Tibial artery (tissue), 4 donors: ENCODE data around the gene IL17A.
"Not testable (repeated sequence)": the region's sequence is repeated elsewhere in the genome, so short reads cannot be mapped to it uniquely, and the experiment has no call there.

Experiments
- DNase-seq, 2 donors: peaks; one replicate each; pipeline ENCODE4 v3.0.0-alpha.2; 2019
- H3K27ac ChIP-seq, 2 donors: fragments of 200-600 bp; sonication (generic) in 1 of 2; 1 replicate in 1 of 2; 2 replicates in 1 of 2; pipeline ENCODE4 v1.5.1; 2018 to 2019; ENCODE audit warnings: mild to moderate bottlenecking in 1 of 2
- H3K27me3 ChIP-seq, 2 donors: fragments of 200-600 bp; sonication (generic) in 1 of 2; one replicate each; pipeline versions ENCODE4 v1.5.1 to v1.6.0; 2016 to 2019
- H3K36me3 ChIP-seq, 3 donors: fragments of 200-600 bp; sonication (generic) in 2 of 3; one replicate each; pipeline ENCODE4 v1.5.1; 2016 to 2019; ENCODE audit warnings: mild to moderate bottlenecking in 2 of 3
- H3K4me1 ChIP-seq, 4 donors: fragments of 200-600 bp; sonication (generic) in 2 of 4; 1 replicate in 3 of 4; 2 replicates in 1 of 4; pipeline ENCODE4 v1.5.1; 2016 to 2019
- H3K4me3 ChIP-seq, 2 donors: fragments of 200-600 bp; sonication (generic) in 1 of 2; 1 replicate in 1 of 2; 2 replicates in 1 of 2; pipeline ENCODE4 v1.5.1; 2018 to 2019; ENCODE audit warnings: mild to moderate bottlenecking in 2 of 2
- H3K9me3 ChIP-seq, 3 donors: fragments of 200-600 bp; sonication (generic) in 1 of 3; one replicate each; pipeline ENCODE4 v1.5.1; 2016 to 2019
- intact Hi-C: fragments of 100-400 bp; cut with DNase I; formaldehyde crosslinking; loops from one replicate; pipeline ENCODE4 v1.15.0; 2023; ENCODE audit warnings: low total_unique reads
- TF ChIP-seq, protein P1 (sequence below), 2 experiments: fragments of 200-600 bp in 1 of 2; fragments of 450-650 bp in 1 of 2; IDR thresholded peaks; one replicate each; pipeline ENCODE4 v1.5.1; 2017 to 2019; ENCODE audit warnings: antibody characterized with exemption in 2 of 2, mild to moderate bottlenecking in 1 of 2, moderate library complexity in 1 of 2

The IL17A gene

DNA sequence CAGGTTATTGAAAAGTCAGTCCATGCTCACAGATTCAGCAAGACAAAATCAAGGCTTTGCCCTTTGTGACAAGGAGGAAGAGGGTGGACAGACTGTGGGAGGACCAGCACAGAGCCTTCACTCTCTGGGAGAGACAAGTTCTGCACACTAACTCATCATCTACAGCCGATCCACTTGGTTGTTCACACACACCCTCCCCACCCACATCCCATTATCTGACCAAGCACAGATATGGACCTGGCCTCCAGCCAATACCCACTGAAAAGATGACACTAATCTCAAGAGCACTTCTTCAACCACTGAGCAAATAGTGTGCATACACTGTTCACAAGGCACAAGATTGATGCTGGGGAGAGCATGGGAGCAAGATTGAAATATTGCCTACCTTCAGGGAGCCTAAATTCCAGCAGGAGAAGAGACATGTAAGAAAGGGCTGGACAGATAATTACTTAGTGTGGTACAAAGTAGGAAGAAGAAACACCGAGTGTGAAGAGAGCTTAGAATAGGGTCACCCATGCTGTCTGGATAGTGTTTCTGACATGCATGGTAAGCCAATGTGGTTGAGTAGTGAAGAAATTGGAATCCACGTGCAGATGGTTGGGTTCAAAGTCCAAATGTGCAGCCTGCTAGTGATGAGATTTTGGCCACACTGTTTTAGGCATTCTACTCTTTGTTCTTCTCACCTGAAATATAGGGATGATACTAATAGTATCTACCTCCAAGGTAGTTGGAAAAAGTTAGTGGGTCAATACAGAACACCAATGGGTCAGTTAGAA lies 21.7 kb upstream of the IL17A start:
- Histone ChIP-seq H3K27ac (no peak overlapping the region), H3K4me3 (no peak overlapping the region), H3K4me1 (no peaks in the 10 kb centered on the region), H3K36me3 (no peaks in the 10 kb centered on the region), H3K27me3 (no peaks in the 10 kb centered on the region), H3K9me3 (peaks cover 0 to 3% (median 0%) of the 10 kb centered on the region in 3 donors)
- intact Hi-C loops, result no loop called here
- DNase-seq, result no peak
- TF ChIP-seq, protein P1, sequence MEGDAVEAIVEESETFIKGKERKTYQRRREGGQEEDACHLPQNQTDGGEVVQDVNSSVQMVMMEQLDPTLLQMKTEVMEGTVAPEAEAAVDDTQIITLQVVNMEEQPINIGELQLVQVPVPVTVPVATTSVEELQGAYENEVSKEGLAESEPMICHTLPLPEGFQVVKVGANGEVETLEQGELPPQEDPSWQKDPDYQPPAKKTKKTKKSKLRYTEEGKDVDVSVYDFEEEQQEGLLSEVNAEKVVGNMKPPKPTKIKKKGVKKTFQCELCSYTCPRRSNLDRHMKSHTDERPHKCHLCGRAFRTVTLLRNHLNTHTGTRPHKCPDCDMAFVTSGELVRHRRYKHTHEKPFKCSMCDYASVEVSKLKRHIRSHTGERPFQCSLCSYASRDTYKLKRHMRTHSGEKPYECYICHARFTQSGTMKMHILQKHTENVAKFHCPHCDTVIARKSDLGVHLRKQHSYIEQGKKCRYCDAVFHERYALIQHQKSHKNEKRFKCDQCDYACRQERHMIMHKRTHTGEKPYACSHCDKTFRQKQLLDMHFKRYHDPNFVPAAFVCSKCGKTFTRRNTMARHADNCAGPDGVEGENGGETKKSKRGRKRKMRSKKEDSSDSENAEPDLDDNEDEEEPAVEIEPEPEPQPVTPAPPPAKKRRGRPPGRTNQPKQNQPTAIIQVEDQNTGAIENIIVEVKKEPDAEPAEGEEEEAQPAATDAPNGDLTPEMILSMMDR (IDR thresholded peaks at IDR 0.05), result no peak

DNA sequence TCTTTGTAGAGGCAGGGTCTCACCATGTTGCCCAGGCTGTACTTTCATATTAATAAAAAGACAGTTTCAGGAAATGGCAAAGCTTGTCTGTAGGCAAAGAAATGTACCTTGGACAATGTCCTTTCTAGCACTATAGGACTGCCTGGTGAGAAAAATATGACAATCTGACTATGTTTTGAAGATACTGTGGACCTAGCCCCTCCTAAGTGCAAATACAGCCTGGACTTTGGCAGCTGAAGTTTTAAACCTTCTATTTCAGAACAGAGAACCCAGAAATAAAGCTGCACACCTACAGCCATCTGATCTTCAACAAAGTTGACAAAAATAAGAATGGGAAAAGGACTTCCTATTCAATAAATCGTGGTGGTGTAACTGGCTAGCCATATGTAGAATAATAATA lies 18.9 kb upstream of the IL17A start:
- no peaks in the 10 kb centered on the region for H3K27me3 ChIP-seq
- H3K4me1 ChIP-seq, result no peaks in the 10 kb centered on the region
- H3K9me3 ChIP-seq, result peaks cover 0 to 5% (median 0%) of the 10 kb centered on the region in 3 donors
- TF ChIP-seq, protein P1 (IDR thresholded peaks at IDR 0.05), result no peak
- no peaks in the 10 kb centered on the region for H3K36me3 ChIP-seq
- intact Hi-C loops, result no loop called here
- DNase-seq, result no peak
- no peak overlapping the region for H3K4me3 ChIP-seq
- no peak overlapping the region for H3K27ac ChIP-seq

DNA sequence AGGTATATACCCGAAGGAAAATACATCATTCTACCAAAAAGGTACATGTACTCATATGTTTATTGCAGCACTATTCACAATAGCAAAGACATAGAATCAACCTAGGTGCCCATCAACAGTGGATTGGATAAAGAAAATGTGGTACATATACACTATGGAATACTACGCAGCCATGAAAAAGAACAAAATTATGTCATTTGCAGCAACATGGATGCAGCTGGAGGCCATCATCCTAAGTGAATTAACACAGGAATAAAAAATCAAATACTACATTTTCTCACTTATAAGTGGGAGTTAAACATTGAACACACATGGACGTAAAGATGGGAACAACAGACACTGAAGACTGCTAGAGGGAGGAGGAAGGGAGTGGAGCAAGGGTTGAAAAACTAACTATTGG lies 17.8 kb upstream of the IL17A start:
- intact Hi-C loops, H3K36me3 ChIP-seq, DNase-seq, H3K9me3 ChIP-seq, H3K4me3 ChIP-seq, H3K4me1 ChIP-seq, H3K27me3 ChIP-seq, H3K27ac ChIP-seq: not testable (repeated sequence)

DNA sequence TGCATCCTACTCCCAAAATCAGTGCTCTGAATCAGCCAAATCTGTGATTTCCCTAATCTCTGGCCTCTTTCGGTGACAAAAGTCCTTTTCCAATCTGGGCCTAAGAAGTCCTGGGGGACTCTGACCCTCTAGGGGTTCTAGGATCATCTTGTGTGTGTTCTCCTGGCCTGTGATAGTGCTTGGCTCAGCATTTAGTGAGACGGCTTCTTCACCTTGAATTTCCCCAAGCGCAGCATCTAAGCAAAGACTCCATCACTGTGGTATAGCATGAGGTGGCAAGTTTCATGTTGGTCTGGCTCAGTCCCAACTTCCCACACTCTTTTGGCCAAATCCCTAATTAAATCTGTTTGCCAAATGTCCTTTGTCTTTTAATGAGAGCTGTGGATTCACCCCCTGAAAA lies 12.1 kb upstream of the IL17A start:
- H3K9me3 ChIP-seq, result peaks cover 0 to 5% (median 0%) of the 10 kb centered on the region in 3 donors
- H3K27ac ChIP-seq, result no peak overlapping the region
- no peaks in the 10 kb centered on the region for H3K36me3 ChIP-seq
- intact Hi-C loops, result no loop called here
- no peak overlapping the region for H3K4me3 ChIP-seq
- DNase-seq, result no peak
- H3K4me1 ChIP-seq, result no peaks in the 10 kb centered on the region
- TF ChIP-seq, protein P1 (IDR thresholded peaks at IDR 0.05), result no peak
- no peaks in the 10 kb centered on the region for H3K27me3 ChIP-seq

DNA sequence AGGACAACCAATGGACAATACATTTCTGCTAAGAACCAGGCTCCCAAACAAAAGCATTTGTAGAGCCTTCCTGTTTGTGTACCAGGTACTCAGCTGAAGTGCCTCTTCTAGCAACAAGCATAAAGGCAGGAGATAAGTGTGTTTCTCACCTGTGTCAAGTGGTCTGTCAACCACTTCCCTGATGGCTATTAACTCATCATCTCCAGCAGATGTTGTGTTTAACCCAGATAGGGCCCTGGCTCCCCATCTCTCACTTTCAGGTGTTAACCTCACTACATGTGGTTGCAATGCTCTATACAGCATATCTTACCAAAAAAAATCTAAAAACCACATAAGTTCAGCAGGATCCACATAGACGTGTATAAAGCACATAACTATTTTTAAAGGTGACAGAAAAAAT lies 9.6 kb upstream of the IL17A start:
- TF ChIP-seq, protein P1 (IDR thresholded peaks at IDR 0.05), result no peak
- Histone ChIP-seq H3K4me1 (no peaks in the 10 kb centered on the region), H3K4me3 (no peak overlapping the region), H3K27me3 (no peaks in the 10 kb centered on the region), H3K27ac (no peak overlapping the region), H3K36me3 (no peaks in the 10 kb centered on the region), H3K9me3 (no peaks in the 10 kb centered on the region)
- no peak for DNase-seq
- intact Hi-C loops, result no loop called here

DNA sequence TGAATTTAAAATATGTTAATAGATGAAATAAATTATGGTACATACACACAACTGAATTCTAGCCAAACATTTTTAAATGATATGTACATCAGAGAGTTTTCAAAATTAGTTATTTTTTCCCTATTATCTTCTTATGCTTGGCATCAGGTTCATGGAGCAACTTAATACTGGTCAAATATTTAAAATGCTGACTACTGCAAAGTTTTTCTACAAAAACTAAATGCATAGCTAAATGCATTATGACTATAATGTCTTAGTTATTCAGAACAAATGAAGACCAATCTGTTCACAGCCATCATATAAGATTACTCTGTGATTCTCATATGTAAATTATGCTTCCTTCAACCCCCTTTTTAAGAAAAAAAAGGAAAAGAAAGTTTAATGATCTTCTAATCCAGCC lies 8.2 kb upstream of the IL17A start:
- H3K36me3 ChIP-seq, result no peaks in the 10 kb centered on the region
- DNase-seq, result no peak
- H3K9me3 ChIP-seq, result no peaks in the 10 kb centered on the region
- intact Hi-C loops, result no loop called here
- H3K4me3 ChIP-seq, result no peak overlapping the region
- TF ChIP-seq, protein P1 (IDR thresholded peaks at IDR 0.05), result no peak
- H3K4me1 ChIP-seq, result no peaks in the 10 kb centered on the region
- no peaks in the 10 kb centered on the region for H3K27me3 ChIP-seq
- no peak overlapping the region for H3K27ac ChIP-seq
